GM18951 (cell line): ENCODE data around the gene FANCF.

Experiments
- POLR2A ChIP-seq: IDR thresholded peaks from 4 replicates; pipeline ENCODE4 v1.6.1; 2011; ENCODE audit warnings: mild to moderate bottlenecking; ENCODE audit not compliant: insufficient read length, insufficient read depth; ENCODE audit errors: extremely low read depth
- in situ Hi-C: fragments of 300-500 bp; cut with MboI; formaldehyde crosslinking; loops from one replicate; pipeline ENCODE4 v1.12.0; 2022; ENCODE audit warnings: low sequenced_read_pairs, mixed read lengths, inconsistent platforms; ENCODE audit not compliant: unreplicated experiment

The FANCF gene

GRCh38 chr11:22582151-22582410 is 43.5 kb downstream of the FANCF start:
- TF ChIP-seq POLR2A, result no peak
- in situ Hi-C loops, result no loop called here

GRCh38 chr11:22581354-22582150 is 44.1 kb downstream of the FANCF start:
- in situ Hi-C loops, result no loop called here
- no peak for TF ChIP-seq POLR2A

- no peak for TF ChIP-seq POLR2A
Measured at GRCh38 chr11:22577854-22578253, 47.8 kb downstream of the FANCF start.

More at GRCh38 chr11:22577854-22578253, 47.8 kb downstream of the FANCF start:
- in situ Hi-C loops, result no loop called here
